Hypothalamus (tissue), 51 donors: ENCODE data around the gene APOL4.
"Not testable (repeated sequence)": the region's sequence is repeated elsewhere in the genome, so short reads cannot be mapped to it uniquely, and the experiment has no call there.

ENCODE experiments used
- DNase-seq, 51 donors: peaks; one replicate each; lab custom pipeline; 2025; lab: John Stamatoyannopoulos, UW

The APOL4 gene

GRCh38 chr22:36187862-36188261 is 13.7 kb downstream of the APOL4 start:
- DNase-seq, result not testable (repeated sequence)

GRCh38 chr22:36185828-36186624 is 15.6 kb downstream of the APOL4 start:
- DNase-seq, result no peak

DNA sequence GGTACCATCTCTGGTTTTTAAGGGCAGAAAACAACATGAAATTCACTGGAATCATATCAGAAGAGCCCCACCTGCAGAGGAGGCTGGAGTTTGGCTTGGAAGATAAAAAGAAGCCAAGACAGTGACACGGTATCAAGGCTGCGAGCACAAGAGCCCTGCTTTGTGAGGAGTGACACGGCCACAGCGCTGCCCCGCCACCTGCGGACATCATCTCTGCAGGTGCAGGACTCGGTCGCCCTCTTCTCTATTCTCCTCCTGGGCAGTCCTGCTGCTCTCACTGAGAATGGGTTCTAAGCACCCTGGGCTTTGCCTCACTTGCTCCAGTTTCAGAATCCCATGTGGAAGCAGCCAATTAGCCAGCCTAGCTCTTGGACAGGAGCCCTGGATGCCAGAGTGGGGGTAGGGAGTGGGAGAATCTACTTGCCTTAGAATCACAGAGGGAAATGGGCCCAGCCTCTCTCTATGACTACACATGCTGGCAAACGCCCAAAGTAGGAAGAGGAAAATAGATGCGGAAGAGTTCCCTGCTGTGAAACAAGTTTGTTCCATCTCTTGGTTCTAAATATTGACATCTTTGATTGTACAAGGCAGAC is 17.1 kb downstream of the APOL4 start:
- DNase-seq, result peak in 20 of 51 donors; percentile 13 to 77 (median 36)

DNA sequence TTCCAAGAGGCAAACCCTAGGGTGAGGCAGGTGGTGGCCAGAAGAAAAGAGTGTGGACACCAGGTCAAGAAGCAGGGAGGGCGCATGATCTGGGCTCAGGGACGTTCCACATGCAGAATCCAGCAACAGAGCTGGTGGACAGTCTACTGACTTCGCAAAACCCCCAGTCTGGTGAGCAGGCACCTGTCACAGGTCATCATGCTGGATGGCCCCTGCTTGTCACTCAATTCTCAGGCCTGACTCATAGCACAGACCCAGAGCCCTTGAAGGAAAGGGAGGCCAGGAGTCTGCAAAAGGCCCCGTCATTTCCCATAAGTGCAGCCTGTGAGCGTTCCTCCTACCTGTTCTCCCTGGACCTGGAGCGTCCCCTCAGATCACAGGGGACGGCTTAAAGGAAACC is 18.2 kb downstream of the APOL4 start:
- no peak for DNase-seq

- no peak for DNase-seq
Observed at GRCh38 chr22:36182857-36183256, 18.8 kb downstream of the APOL4 start.

GRCh38 chr22:36182056-36182455 is 19.6 kb downstream of the APOL4 start:
- no peak for DNase-seq

DNA sequence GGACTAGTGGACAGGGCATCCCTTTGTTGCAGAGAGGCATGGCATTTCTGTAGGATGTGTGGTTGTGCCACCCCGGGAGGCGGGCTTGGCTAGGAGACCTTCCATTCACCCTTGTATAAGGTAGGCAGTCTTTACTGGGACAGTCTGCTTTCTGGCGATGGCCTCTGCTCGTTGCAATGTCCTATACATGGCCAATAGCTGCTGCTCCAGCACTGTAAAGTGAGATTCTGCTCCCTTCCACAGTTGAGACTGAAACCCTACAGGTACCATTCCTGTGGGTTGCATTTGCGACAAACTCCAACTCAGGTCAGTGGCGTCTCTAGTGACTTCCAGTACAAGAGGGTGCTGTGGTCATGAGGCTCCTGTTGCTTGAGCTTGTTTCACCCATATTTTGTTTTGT is 20.7 kb downstream of the APOL4 start:
- no peak for DNase-seq

DNA sequence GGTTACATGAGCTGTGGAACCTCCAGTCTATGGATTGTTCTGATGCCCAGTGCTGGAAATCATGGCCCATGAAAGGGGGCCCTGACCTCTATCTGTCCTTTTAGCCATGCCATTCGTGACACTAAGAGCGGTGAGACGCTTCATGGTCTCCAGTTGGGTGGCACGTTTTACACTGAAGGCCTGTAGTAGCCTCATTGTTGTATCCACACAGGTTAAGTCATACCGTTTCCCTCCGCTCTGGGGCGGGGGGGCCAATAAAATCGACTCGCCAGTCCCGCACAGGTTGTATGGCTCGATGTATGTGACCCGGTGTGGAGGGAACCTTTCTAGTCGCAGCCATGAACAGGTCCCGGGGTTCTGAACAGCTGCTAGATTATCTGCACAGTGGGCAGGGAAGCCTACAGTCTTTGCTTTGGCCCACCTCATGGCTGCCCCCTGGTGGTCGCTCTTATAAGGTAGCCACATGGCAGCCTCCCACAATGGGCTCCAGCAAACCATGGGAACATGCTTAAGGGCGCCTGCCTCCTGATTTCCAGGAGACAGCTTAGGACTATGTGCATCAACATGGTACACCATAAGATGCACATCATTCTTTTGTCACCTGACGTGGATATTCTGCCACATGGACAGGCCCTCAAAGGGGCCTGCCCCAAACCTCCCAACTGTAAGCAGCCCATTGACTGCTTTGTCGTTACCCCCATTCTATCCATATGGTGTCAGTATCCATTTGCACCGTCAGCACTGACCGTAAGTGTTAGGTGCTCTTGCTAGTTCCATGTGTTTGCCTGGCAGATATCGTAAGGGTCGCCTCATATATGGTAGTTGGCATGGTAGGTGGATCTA is 21.4 kb downstream of the APOL4 start:
- DNase-seq, result peak in 40 of 51 donors; percentile 12 to 87 (median 62)

DNA sequence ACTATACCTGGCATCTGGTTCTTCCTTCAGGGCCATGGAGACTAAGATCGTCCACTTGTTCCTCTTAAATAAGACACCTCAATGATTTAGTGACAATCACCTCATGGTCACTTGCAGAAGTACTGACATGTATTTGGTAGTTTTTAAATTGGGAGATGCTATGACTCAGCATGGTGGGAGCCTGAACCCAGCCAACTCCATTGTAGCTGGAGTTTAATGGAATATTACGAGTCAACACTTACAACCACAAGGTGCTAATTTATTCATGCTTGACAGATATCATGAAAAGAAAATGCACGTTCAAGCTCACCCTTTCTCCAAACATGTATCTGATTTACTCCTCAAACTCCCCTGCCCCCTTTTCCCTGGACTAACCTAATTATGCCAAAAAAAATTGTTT is 24.4 kb downstream of the APOL4 start:
- DNase-seq, result no peak

DNA sequence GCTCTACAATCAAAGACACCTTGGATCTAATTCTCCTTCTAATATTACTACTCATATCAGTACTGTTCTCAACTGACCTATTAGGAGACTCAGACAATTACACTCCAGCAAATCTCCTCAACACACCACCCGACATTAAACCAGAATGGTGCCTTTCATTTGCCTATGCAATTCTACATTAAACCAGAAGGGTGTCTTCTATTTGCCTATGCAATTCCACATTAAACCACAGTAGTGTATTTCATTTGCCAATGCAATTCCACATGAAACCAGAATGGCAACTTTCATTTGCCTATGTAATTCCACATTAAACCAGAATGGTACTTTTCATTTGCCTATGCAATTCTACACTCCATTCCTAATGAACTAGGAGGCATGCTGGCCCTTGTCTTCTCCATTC is 25.7 kb downstream of the APOL4 start:
- no peak for DNase-seq

DNA sequence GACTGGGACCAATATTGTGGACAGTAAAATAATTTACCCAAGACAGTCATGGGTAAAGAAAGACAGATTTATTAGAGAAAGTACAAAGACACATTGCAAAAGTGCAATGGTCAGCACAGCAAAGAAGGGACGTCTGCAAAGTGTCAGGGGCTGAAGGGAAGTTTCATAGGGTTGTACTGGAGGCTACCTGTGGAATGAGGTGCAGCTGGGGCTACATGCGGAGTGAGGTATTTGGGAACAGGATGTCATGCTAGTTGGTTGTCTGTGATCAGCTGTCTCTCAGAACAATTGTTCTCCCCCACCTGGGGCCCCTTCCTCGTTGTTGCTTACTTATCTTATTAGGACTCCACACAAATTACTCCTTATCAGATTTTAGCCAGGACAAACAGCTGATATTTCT is 29.7 kb downstream of the APOL4 start:
- no peak for DNase-seq

- no peak for DNase-seq
Observed at GRCh38 chr22:36166518-36167220, 34.9 kb downstream of the APOL4 start.

DNA sequence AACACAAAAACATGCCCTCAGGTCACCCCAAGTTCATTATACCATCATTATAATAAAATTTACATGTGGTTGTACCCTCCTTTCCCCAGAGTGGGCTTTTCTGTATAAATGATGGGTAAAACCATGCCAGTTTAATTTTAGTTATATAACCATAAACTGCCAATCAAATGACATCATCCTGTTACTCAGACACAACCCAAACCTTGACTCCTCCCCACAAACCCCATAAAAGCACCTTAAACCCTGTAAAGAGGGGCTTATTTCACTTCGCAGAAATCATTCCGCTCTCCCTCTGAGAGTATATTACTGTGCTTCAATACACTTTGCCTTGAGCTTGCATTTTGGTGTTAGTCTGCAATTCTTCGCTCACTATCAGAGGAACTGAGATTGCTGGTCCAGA is 35.5 kb downstream of the APOL4 start:
- DNase-seq, result no peak

DNA sequence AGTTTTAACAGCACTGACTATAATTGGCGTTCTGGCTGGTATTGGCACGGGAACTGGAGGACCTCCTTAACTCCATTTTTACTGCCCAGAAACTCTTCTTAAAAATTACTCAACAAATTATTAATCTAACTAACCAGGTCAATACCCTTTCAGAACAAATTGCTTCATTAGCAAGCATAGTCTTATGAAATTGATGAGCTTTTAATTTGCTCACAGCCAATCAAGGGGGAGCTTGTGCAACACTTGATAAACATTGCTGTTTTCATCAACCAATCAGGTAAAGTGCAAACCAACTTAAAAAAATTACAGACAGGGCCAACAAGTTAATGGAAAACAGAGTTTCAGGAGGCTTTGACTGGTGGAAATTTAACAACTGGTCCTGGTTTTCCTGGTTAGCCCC is 36.5 kb downstream of the APOL4 start:
- DNase-seq, result no peak

DNA sequence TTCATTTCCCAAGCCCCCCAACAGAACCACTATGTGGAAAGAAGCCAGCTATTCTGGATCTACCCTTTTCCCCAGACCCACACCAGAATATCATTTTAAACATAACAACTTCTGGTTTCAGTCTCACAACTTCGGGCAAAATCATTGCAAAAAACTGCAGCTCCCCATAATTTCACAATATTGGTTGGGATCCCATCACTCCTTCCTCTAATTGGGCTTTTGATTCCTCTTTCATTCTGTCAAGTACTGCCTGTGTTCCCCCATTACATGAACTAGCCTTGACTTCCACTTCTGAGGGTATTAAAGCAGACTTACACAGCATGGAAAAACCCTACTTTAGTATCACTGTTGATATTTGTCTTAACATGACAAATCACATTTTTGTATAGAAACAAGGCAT is 37.0 kb downstream of the APOL4 start:
- no peak for DNase-seq

- no peak for DNase-seq
Observed at GRCh38 chr22:36163497-36163896, 38.1 kb downstream of the APOL4 start.

GRCh38 chr22:36162127-36163034 is 39.2 kb downstream of the APOL4 start:
- no peak for DNase-seq

- not testable (repeated sequence) for DNase-seq
Observed at GRCh38 chr22:36161793-36162126, 39.8 kb downstream of the APOL4 start.

GRCh38 chr22:36160499-36160942 is 41.1 kb downstream of the APOL4 start, which contains the start of gene APOL3:
Gene APOL3 (minus strand): TSS chr22:36160755. CDS start chr22:36149055, 11,700 bp downstream.
- DNase-seq, result no peak
